Thyroid gland (tissue), 4 donors: Measurements from ENCODE around the gene MEAK7.

Experiments used
- CTCF ChIP-seq, 6 experiments: fragments of 200-600 bp in 3 of 6; fragments of 450-650 bp in 3 of 6; sonication (generic) in 3 of 6; IDR thresholded peaks; one replicate each; pipeline ENCODE4 v1.5.1; 2016 to 2019; ENCODE audit warnings: antibody characterized with exemption in 6 of 6, mild to moderate bottlenecking in 2 of 6, inconsistent platforms in 1 of 6, moderate library complexity in 1 of 6
- POLR2A ChIP-seq, 2 donors: fragments of 450-650 bp; IDR thresholded peaks; one replicate each; pipeline ENCODE4 v1.6.1; 2017; ENCODE audit warnings: antibody characterized with exemption in 2 of 2, mild to moderate bottlenecking in 2 of 2, moderate library complexity in 1 of 2

- TF ChIP-seq POLR2A (IDR thresholded peaks at IDR 0.05) (no peak), CTCF (IDR thresholded peaks at IDR 0.05) (no peak)
Observed at GRCh38 chr16:84505249-84506187, 1.1 kb upstream of the MEAK7 start.
